Astrocyte of the spinal cord (primary cell): Measurements from ENCODE around the gene EEIG1.

Experiments
- DNase-seq: peaks from one replicate; pipeline ENCODE4 v3.0.0; 2011; ENCODE audit warnings: low read depth, low spot score
- H3K4me3 ChIP-seq: 2 replicates; pipeline ENCODE4 v1.5.1; 2011; ENCODE audit warnings: low read depth, mild to moderate bottlenecking, low read length, moderate library complexity
- CTCF ChIP-seq: IDR thresholded peaks from 2 replicates; pipeline ENCODE4 v1.5.1; 2012; ENCODE audit warnings: low read depth, mild to moderate bottlenecking, low read length, inconsistent platforms
- in situ Hi-C: cut with HindIII; loops from 2 replicates; pipeline ENCODE4 v1.10.0; 2017; ENCODE audit warnings: low sequenced_read_pairs

Gene EEIG1

GRCh38 chr9:127949827-127950512 is 30.8 kb downstream of the EEIG1 start:
- no peak for DNase-seq
- no peak for TF ChIP-seq CTCF
- in situ Hi-C loops = no loop called here
- no peak overlapping the region for H3K4me3 ChIP-seq

GRCh38 chr9:127947841-127948710 is 32.7 kb downstream of the EEIG1 start:
- in situ Hi-C loops = no loop called here
- TF ChIP-seq CTCF = no peak
- DNase-seq = no peak
- no peak overlapping the region for H3K4me3 ChIP-seq

DNA sequence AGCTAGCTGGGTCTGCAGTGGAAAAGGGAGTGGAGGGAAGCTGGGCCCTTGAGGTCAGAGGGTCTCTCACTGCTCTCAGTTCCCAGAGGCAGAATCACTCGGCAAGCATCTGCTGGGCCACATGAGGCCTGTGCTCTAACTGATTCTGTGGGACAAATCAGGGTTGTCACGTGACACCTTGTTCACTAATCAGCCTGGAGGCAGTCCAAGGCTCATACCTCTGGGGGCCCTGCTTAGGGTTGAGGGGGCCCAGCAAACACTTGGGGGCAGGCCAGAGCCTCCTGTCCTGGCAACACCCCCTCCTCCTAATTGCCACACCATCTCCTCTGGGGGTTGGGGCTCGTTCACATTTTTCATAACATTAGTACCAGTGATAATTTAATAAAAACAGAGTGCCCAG is 34.1 kb downstream of the EEIG1 start:
- in situ Hi-C loops = no loop called here
- DNase-seq = no peak
- H3K4me3 ChIP-seq = no peak overlapping the region
- TF ChIP-seq CTCF = no peak

- in situ Hi-C loops = no loop called here
- no peak for DNase-seq
- no peak overlapping the region for H3K4me3 ChIP-seq
- TF ChIP-seq CTCF = no peak
These were observed 34.8 kb downstream of the EEIG1 start for GRCh38 chr9:127945942-127946341.

DNA sequence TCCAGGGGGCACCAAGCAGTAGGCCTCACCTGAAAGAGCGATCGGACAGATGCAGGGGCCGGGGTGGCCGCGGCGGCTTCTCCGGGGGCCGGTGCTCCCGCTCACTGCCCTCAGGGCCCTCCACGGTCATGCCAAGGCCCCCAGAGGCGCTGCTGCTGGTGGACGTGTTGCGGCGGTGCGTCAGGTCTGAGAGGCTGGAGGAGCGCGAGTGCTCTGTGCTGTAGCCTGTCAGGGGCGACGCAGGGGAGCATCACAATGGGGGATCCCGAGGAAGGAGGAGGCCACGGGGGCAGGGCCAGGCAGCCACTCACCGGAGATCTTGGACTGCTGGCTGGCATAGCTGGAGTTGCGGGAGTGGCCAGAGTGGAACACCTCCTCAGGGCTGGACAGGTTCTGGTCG is 35.5 kb downstream of the EEIG1 start:
- no peak overlapping the region for H3K4me3 ChIP-seq
- in situ Hi-C loops = no loop called here
- TF ChIP-seq CTCF = no peak
- no peak for DNase-seq

GRCh38 chr9:127944586-127945218 is 36.1 kb downstream of the EEIG1 start:
- in situ Hi-C loops = no loop called here

More at GRCh38 chr9:127944586-127945218, 36.1 kb downstream of the EEIG1 start:
- no peak overlapping the region for H3K4me3 ChIP-seq
- no peak for DNase-seq
- TF ChIP-seq CTCF = no peak
